Measurements from ENCODE around the gene RPS19.

- TF ChIP-seq, protein P1, sequence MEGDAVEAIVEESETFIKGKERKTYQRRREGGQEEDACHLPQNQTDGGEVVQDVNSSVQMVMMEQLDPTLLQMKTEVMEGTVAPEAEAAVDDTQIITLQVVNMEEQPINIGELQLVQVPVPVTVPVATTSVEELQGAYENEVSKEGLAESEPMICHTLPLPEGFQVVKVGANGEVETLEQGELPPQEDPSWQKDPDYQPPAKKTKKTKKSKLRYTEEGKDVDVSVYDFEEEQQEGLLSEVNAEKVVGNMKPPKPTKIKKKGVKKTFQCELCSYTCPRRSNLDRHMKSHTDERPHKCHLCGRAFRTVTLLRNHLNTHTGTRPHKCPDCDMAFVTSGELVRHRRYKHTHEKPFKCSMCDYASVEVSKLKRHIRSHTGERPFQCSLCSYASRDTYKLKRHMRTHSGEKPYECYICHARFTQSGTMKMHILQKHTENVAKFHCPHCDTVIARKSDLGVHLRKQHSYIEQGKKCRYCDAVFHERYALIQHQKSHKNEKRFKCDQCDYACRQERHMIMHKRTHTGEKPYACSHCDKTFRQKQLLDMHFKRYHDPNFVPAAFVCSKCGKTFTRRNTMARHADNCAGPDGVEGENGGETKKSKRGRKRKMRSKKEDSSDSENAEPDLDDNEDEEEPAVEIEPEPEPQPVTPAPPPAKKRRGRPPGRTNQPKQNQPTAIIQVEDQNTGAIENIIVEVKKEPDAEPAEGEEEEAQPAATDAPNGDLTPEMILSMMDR (IDR thresholded peaks at IDR 0.05), result no peak
- no peak for TF ChIP-seq ESRRA (IDR thresholded peaks at IDR 0.05; ENCODE audit: borderline replicate concordance, low read length)
- TF ChIP-seq REST (IDR thresholded peaks at IDR 0.05), result no peak
- no peak for TF ChIP-seq JUNB (IDR thresholded peaks at IDR 0.05)
Measured at GRCh38 chr19:41917676-41918075, 57.6 kb downstream of the RPS19 start.
